ENCODE results near the gene ABHD14A.

ABHD14A gene

GRCh38 chr3:51937611-51938450, 37.0 kb upstream of the ABHD14A start:
- TF ChIP-seq, protein P1, sequence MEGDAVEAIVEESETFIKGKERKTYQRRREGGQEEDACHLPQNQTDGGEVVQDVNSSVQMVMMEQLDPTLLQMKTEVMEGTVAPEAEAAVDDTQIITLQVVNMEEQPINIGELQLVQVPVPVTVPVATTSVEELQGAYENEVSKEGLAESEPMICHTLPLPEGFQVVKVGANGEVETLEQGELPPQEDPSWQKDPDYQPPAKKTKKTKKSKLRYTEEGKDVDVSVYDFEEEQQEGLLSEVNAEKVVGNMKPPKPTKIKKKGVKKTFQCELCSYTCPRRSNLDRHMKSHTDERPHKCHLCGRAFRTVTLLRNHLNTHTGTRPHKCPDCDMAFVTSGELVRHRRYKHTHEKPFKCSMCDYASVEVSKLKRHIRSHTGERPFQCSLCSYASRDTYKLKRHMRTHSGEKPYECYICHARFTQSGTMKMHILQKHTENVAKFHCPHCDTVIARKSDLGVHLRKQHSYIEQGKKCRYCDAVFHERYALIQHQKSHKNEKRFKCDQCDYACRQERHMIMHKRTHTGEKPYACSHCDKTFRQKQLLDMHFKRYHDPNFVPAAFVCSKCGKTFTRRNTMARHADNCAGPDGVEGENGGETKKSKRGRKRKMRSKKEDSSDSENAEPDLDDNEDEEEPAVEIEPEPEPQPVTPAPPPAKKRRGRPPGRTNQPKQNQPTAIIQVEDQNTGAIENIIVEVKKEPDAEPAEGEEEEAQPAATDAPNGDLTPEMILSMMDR (IDR thresholded peaks at IDR 0.05; ENCODE audit: borderline replicate concordance, insufficient read depth, low read depth, low read length): no peak
- H3K4me3 ChIP-seq (ENCODE audit: low read depth, low read length): no peak overlapping the region

- TF ChIP-seq, protein P1 (IDR thresholded peaks at IDR 0.05; ENCODE audit: borderline replicate concordance, insufficient read depth, low read depth, low read length): no peak
- H3K4me3 ChIP-seq (ENCODE audit: low read depth, low read length): no peak overlapping the region
Measured at GRCh38 chr3:51938780-51939425, 36.0 kb upstream of the ABHD14A start.

GRCh38 chr3:51940648-51941462, 34.0 kb upstream of the ABHD14A start:
- H3K4me3 ChIP-seq (ENCODE audit: low read depth, low read length): peak overlapping the region; percentile 95
- TF ChIP-seq, protein P1 (IDR thresholded peaks at IDR 0.05; ENCODE audit: borderline replicate concordance, insufficient read depth, low read depth, low read length): no peak

- H3K4me3 ChIP-seq (ENCODE audit: low read depth, low read length): peak overlapping the region; percentile 95
- TF ChIP-seq, protein P1 (IDR thresholded peaks at IDR 0.05; ENCODE audit: borderline replicate concordance, insufficient read depth, low read depth, low read length): no peak
Measured at GRCh38 chr3:51941463-51941797, 33.4 kb upstream of the ABHD14A start.

GRCh38 chr3:51941798-51942602, 32.9 kb upstream of the ABHD14A start, which contains the start of the genes PARP3 and RRP9:
Gene PARP3 (plus strand): TSS chr3:51942363. CDS start chr3:51943356, 993 bp downstream.
Gene RRP9 (minus strand): TSS chr3:51941904. CDS start chr3:51941867, 37 bp downstream.
- TF ChIP-seq, protein P1 (IDR thresholded peaks at IDR 0.05; ENCODE audit: borderline replicate concordance, insufficient read depth, low read depth, low read length): peak; percentile 98
- peak within 1 kb of the TSS; percentile 95 for H3K4me3 ChIP-seq (ENCODE audit: low read depth, low read length)

Data from GM12875 (cell line).